CD4-positive, alpha-beta T cell treated with Interleukin-17A for 1 hour (primary cell): ENCODE measurements around the gene ZNF560.
A peak's percentile ranks its signal among the peaks of the same experiment; 100 is the strongest.
"Not testable (repeated sequence)": the region's sequence is repeated elsewhere in the genome, so short reads cannot be mapped to it uniquely, and the experiment has no call there.

Experiments
- DNase-seq: peaks from one replicate; pipeline ENCODE4 v3.0.0-alpha.2; 2020

The ZNF560 gene

DNA sequence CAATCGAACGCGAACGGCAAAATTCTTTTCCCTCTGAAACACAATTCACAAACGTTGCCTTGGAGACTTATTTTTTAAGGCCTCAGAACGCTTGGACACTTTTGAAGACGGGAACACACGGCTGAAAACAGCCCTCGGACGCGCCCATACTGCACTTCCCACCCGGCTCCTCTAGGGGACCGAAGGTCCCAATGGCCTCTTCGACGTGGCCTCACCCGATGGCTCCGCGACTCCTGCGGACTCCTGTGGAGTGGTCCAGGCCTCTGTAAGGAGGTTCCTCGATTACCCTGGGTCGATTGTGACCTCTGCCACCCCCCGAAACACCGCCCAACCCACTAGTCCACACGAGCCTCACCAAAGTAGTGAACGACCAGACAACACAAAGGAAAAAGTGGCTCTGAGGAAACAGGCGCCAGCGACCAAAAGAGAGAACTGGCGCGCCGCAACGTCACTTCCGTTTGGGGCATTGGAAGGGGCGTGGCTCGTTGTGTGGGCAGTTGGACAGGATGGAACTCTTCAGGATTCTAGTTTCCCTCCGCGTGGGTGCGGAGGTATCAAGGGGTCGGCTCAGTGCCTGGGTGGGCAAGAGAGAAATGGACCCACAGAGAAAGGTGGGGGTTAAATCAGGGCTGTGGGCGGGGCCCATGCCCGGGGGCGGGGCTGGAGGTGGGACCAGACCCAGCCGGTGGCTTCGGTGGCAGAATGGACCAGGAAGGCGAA is at the start of gene ZNF560:
TSS of gene ZNF560 (minus strand) at position 434 of the 720 bp plus-strand sequence. CDS start 23,303 bp downstream, outside the sequence.
- DNase-seq = no peak

DNA sequence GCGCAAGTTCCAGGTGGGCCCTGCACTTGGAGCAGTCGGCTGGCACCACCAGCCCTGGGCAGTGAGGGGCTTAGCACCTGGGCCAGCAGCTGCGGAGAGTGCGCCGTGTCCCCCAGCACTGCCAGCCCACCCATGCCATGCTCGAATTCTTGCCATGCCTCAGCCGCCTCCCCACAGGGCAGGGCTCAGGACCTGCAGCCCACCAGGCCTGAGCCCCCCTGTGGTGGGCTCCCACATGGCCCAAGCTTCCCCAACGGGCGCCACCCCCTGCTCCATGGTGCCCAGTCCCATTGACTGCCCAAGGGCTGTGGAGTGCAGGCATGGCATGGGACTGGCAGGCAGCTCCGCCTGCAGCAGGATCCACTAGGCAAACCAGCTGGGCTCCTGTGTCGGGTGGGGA is 49.5 kb upstream of the ZNF560 start:
- no peak for DNase-seq

DNA sequence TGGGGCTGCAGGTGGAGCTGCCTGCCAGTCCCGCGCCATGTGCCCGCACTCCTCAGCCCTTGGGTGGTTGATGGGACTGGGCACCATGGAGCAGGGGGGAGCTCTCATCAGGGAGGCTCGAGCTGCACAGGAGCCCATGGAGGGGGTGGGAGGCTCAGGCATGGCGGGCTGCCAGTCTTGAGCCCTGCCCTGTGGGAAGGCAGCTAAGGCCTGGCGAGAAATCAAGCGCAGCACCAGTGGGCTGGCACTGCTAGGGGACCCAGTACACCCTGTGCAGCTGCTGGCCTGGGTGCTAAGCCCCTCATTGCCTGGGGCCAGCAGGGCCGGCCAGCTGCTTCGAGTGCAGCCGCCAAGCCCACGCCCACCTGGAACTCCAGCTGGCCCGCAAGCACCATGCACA is 42.9 kb upstream of the ZNF560 start:
- not testable (repeated sequence) for DNase-seq

DNA sequence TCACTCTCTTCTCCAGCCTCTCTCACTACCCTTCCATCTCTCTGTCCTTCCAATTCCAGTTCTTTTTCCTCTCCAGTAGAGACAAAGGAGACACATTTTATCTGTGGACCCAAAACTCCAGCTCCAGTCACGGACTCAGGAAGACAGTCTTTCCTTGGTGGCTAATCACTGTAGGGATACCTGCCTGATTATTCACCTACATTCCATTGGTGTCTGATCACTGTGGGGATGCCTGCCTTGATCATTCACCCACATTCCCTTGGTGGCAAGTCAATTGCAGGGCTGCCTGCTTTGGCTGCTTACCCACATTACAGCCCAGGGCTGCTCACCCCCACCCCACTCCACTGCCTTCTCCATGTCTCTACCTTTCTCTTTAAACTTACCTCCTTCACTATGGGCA is 41.5 kb upstream of the ZNF560 start:
- not testable (repeated sequence) for DNase-seq

DNA sequence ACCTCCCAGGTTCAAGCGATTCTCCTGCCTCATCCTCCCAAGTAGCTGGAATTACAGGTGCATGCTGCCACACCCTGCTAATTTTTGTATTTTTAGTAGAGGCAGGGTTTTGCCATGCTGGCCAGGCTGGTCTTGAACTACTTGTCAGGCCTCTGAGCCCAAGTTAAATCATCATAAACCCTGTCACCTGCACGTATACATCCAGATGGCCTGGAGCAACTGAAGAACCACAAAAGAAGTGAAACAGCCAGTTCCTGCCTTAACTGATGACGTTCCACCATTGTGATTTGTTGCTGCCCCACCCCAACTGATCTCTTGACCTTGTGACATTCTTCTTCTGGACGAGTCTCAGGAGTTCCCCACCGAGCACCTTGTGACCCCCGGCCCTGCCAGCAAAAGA is 40.8 kb upstream of the ZNF560 start:
- DNase-seq = not testable (repeated sequence)

DNA sequence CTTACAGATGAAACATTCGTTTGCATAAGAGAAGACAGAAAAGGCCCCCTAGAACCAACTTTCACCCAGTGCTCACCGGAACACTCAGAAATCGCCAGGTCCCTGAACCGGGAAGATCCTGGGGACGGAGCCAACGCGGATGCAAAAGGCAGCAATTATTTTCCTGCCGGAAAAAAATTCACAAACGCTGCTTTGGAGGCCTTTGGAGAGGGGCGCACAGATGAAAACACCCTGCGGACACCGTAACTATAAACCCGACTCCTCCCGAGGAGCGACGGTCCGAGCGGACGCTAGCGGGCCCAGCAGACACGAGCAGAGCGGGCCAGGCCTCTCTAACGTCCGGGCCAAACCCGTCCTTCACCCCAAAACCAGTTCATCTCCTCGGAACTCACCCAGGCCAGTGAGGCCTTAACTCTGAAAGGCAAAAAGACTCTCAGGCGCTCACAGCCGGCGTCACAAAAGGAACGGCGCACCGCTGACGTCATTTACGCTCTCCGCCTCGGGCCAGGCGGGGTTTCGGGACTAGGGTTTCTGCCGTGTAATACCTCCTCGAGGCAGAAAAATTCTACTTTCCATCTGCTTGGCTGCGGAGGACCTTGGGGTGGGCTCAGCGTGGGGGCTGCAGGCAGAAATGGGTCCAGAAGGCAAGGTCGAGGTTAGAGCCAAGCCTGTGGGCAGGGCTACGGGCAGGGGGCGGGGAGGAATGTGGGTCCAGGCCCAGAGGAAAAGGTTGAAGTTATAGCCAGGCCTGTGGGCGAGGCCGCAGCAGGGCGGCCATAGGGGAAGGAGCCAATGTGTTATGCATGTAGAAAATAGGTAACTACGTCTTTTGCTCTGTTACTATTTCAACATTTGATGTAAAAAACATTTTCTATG is 40.0 kb upstream of the ZNF560 start, which contains the start of gene ZNF426:
TSS of gene ZNF426 (minus strand) at position 463 of the 876 bp plus-strand sequence. CDS start 2,413 bp downstream, outside the sequence.
- DNase-seq = peak; percentile 88

DNA sequence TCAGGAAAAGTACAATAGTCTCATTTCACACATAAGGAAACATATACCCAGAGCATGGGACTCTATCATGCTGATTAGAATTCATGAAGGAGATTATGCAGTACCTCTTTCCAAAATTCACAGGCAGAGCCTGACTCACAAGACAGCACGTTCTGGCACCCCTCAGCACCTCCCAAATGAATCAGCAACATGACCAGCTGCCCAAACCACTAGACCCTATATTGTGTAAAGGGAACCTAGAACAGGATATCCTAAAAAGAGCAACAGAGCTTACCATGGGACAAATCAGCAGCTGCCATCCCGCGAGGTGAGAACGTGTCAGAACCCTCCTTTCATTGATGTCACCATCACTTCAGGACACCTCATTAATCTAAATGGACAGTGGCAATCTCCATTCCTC is 37.5 kb upstream of the ZNF560 start:
- no peak for DNase-seq

DNA sequence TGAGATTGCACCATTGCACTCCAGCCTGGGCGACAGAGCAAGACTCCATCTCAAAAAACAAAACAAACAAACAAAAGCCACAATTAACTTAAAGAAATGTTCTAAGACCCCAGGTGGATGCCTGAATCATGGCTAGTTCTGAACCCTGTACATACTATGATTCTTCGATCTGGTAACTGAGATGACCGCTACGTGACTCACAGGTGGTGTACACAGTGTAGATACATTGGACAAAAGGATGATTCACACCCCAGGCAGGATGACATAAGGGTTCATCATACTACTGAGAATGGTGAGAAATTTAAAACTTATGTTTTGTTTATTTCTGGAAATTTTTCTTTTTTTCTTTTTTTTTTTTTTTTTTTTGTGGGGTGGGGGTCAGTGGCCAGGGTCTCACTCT is 33.5 kb upstream of the ZNF560 start:
- DNase-seq = no peak

DNA sequence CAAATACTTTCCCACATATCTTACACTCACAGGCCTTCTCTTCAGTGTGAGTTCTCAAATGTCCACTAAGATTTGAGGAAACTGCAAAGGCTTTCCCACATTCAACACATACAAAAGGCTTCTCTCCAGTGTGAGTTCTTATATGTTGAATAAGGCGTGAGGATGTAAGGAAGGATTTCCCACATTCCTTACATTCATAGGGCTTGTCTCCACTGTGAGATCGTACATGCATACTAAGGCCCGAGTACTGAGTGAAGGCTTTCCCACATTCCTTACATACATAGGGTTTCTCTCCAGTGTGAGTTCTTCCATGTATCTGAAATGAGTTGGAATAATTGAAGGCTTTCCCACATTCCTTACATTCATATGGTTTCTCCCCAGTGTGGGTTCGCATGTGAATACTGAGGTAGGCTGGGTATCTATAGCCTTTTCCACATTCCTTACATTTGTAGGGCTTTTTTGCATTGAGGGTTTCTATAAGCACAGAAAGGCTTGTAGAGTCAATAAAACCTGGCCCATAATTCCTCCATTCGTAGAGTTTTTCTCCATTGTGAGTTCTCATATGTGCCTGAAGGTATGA is 30.4 kb upstream of the ZNF560 start:
- no peak for DNase-seq

DNA sequence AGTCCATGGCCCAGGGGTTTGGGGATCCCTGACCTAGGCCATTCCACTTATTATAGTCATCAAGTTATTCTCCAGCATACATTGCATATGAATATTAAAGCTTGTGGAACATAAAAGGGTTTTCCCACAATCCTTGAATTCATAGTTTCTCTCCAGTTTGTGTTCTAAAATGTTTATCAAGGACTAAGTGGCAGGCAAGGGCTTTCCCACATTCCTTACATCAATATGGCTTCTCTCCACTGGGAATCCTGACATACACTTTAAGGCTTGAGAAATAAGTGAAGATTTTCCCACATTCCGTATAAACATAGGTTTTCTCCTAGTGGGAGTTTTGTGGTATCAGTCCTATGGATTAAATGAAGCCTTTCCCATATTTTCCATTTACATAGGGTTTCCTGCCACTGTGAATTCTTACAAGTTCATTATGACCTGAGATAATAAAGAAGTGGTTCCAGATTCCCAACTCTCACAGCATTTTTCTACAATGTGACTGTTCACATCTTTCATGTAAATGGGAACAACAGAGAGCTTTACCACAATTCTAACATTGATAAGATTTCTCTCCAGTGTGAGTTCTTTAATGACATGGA is 25.6 kb upstream of the ZNF560 start:
- DNase-seq = no peak

DNA sequence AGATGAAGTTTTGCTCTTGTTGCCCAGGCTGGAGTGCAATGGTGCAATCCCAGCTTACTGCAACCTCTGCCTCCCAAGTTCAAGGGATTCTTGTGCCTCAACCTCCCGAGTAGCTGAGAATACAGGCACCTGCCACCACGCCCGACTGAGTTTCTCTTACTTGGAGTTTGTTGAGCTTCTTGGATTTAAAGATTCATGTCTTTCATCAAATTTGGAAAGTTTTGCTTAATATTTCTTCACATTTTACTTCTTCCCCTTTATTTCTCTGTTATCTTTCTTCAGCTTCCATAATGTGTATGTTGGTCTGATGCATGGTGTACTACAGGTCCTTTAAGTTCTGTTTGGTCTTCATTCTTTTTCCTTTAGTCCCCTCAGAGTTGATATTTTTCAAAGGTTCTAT is 8.9 kb upstream of the ZNF560 start:
- DNase-seq = no peak

DNA sequence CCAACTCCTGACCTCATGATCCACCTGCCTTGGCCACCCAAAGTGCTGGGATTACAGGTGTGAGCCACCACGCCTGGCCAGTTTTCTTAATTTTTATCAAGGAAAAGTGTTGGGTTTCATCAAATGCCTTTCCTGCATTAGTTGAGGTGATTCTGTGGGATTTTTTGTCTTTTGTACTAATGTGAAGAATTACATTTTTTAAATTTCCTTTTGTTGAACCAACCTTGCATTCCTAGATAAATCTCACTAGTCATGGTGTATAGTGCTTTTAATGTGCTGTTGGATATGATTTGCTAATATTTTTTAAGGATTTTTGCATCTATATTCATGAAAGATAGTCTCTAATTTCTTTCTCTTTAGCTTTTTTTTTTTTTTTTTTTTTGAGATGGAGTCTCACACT is 2.4 kb upstream of the ZNF560 start:
- no peak for DNase-seq

DNA sequence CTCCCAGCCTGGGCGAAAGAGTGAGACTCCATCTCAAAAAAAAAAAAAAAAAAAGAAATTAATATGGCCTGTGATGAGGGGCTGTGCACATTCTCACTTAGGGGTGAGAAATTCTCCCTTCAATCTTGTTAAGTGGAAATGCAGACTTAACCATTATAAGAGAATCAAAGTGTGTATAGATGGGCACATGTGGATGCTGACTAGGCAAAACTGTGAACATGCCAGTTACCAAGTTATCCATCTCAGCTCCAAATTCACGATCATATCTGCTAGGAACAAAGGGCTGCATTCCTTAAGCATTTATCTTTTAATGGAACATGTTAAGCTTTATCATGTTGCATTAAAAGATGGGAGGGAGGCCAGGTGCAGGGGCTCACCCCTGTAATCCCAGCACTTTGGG is 4.3 kb downstream of the ZNF560 start:
- no peak for DNase-seq

DNA sequence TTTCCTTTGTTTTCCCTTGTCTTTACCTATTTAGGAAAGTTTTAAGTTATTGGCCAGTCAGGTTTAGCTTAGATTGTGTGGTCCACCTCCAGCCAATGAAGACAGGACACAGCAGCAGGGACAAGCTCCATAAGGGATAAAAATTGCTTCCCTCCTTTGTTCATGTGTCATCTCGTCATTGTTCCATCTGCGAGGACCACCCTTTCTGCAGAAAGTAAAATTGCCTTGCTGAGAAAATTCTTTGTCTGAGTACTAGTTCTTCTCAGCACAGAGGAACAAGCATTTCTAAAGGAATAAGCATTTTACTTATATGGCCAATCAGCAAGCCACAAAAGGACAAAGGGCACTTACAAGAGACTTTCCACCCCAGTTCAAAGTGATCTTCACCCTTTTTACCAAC is 11.4 kb downstream of the ZNF560 start:
- DNase-seq = no peak

DNA sequence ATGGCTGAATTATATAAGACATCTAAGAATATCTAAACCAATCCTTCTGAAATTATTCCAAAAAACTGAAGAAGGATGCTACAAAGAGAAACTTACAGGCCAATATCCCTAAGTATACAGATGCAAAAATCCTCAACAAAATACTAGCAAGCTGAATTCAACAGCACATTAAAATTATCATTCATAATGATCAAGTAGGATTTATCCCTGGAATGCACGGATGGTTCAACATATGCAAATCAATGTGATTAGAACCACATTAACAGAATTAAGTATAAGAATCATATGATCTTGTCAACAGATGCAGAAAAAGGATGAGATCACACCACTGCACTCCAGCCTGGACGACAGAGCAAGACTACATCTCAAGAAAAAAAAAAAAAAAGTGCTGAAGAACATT is 13.3 kb downstream of the ZNF560 start:
- DNase-seq = no peak

DNA sequence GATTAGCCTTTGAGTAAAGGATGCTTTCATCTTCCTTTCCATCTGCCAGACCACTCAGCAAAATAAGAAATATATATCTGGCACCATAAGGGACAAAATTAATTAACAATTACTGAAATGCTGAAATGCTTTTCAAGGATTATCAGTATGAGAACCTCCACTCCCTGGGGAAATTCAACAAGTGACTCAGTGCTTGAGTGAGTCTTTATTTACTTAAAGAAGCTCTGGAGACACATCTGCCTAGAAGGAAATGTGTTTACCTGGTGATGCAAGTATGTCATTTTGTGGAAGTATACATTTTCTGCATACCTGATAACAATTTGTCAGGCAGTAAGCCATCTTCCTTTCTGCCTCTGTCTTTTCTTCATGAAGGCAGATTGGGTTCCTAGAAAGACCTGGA is 23.4 kb downstream of the ZNF560 start:
- DNase-seq = no peak

DNA sequence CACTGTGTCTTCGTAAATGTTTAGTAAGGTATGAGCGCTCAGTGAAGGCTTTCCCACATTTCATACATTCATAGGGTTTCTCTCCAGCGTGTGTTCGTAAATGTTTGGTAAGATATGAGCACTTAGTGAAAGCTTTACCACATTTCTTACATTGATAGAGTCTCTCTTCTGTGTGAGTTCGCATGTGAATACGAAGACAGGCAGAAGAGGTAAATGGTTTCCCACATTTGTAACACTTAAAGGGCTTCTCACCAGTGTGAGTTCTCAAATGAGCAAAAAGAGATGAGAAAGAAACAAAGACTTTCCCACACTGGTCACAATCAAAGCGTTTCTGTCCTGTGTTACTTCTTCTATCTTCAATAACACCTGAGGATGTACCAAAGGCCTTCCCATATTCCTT is 31.3 kb downstream of the ZNF560 start:
- no peak for DNase-seq

DNA sequence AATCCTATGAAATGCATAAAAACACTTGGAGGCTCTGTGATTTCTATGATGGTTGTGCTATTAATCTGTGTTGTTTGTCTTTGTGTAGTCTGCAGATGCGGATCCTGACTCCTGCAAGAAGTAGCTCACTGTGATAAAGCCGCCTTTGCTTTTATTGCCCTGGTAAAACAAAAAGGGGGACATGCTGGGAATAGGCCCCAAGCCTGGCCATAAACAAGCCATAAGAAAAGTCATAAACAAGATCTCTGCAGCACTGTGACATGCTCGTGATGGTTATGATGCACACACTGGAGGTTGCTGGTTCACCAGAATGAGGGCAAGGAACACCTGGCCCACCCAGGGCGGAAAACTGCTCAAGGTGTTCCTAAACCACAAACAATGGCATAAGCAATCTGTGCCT is 36.5 kb downstream of the ZNF560 start:
- no peak for DNase-seq

DNA sequence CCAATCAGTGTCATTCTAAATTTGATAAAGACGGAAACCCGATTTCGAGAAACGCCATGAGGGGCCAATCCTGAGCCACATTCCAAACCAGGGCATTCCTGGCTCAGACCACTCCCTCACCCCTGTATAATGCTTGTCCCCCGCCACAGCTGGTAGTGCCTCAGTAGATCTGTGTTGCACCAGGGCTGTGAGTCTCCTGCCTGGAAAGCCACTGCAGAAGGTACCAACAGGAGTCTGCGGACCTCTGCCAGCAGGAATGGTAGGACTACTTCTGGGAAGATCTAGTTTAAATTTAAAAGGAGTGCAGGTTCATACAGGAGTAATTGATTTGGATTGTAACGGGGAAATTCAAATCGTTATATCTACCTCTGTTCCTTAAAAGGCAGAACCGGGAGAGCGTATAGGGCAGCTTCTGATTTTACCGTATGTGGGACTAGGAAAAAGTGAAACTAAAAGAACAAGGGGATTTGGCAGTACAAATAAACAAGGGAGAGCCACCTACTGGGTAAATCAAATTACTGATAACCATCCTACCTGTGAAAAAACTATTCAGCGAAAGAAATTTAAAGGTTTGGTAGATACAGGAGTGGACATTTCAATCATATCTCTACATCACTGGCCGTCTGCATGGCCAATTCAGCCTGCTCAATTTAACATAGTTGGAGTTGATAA is 42.3 kb downstream of the ZNF560 start:
- DNase-seq = no peak

DNA sequence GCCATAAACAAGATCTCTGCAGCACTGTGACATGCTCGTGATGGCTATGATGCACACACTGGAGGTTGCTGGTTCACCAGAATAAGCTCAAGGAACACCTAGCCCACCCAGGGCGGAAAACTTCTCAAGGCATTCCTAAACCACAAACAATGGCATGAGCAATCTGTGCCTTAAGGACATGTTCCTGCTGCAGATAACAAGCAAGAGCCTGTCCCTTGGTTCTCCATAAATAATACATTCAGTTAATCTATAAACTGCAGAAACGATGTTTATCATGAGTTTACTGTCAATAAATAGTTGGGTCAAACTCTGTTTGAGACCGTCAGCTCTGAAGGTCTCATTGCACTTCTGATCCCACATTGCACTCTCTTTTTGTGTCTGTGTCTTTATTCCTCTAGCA is 44.5 kb downstream of the ZNF560 start:
- DNase-seq = no peak

DNA sequence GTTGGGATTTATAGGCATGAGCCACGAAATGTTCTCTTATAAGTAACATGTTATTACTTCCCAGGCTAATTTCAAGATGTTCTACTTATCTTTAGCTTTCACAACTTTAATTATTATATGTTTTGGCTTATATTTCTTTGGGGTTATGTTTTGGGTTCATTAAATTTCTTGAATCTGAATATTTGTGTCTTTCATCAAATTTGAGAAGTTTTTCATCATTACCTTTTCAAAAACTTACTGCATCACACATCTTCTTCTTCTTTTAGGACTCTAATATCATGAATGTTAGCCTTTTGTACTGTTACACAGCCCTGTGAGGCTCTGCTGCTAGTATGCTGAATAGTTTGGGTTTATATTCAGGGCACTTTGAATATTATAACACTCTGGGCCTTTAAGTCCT is 53.4 kb downstream of the ZNF560 start:
- DNase-seq = no peak

DNA sequence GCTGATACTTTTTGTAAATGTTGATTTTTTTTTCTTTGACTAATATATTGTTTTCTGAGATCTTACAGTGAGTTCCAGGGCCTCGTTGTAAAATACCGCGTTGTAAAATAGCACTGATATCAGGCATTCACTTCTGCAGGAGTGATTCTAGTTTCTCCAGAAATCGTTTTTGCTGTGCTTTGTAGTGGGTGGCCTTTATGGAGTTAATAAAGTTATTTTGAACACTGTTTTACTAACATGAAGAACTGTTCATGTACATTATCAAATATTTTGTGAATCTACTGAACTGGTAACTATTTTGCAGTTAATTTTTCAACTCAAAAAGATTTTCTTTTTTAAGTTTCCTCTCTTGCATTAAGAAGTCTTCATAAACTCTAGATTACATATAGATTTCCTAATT is 62.1 kb downstream of the ZNF560 start:
- no peak for DNase-seq
